ENCODE results near the gene NUP214. TPM values are rescaled to one million over a fixed set of nuclear protein-coding genes. Genes with fewer than 3 reads are reported as not detected.

The NUP214 gene
- total and polyA plus RNA-seq, 2 of the 4 experiments (the other 2 are of a cell fraction) = 7.9 to 13.4 TPM

- H4K20me1 ChIP-seq (ENCODE audit: insufficient read depth, low read length) = no peaks in the 10 kb centered on the region
- ChIA-PET CTCF (no interaction called here), POLR2A (ENCODE audit: unreplicated experiment) (no interaction called here)
- no peak overlapping the region; a peak in 1 of 4 replicates for H4K8ac ChIP-seq (ENCODE audit: low read depth in 2 of 2, low read length in 2 of 2)
- intact Hi-C loops (cut with micrococcal nuclease) = no loop called here
- no peak overlapping the region for H4K5ac ChIP-seq (ENCODE audit: low read depth, low read length)
- no peak overlapping the region for H3K23ac ChIP-seq (ENCODE audit: low read depth, low read length)
- no peak overlapping the region for H3K4me3 ChIP-seq (ENCODE audit: insufficient read depth, low read depth, low read length)
- H3K4me1 ChIP-seq (ENCODE audit: control insufficient read depth, insufficient read depth, low read length) = peaks cover 10% of the 10 kb centered on the region
- no peak overlapping the region for H3K9ac ChIP-seq (ENCODE audit: low read depth, low read length)
- dilution Hi-C loops (cut with HindIII; ENCODE audit: low sequenced_read_pairs, unreplicated experiment) = no loop called here
- no peak for DNase-seq
- H3K18ac ChIP-seq (ENCODE audit: low read depth, low read length) = no peak overlapping the region
- no peak for ATAC-seq (ENCODE audit: low read depth)
- in situ Hi-C loops (cut with MboI; ENCODE audit: low sequenced_read_pairs) = no loop called here
- H3K56ac ChIP-seq (ENCODE audit: extremely low read depth, insufficient read depth, low read length) = no peak overlapping the region
- H3K4ac ChIP-seq (ENCODE audit: low read depth, low read length) = peak overlapping the region; percentile 64
- WGBS, 2 experiments (ENCODE audit: extremely low coverage in 2 of 2, insufficient read length in 1 of 2) = 100% methylated on average over 1 of the region's 15 CpGs; no CpG with 5 or more reads in 1 of the 2 experiments
- H3K14ac ChIP-seq (replicated peaks; ENCODE audit: low read depth, low read length) = no peak overlapping the region
- no peaks in the 10 kb centered on the region for H3K36me3 ChIP-seq (ENCODE audit: control insufficient read depth, insufficient read depth, low read length)
- peak overlapping the region; percentile 39 for H2AK5ac ChIP-seq (ENCODE audit: low read depth, low read length)
- 0 out of 4 replicates have a peak, but pooled peaks cover 0 to 2% of the 10 kb centered on the region in 2 experiments for H3K79me1 ChIP-seq (ENCODE audit: low read depth in 1 of 2, low read length in 2 of 2)
- BruUV-seq (replicated peaks) = no TSS peak
- no peaks in the 10 kb centered on the region for H3K9me3 ChIP-seq (ENCODE audit: control insufficient read depth, insufficient read depth, low read length)
- H2BK20ac ChIP-seq (ENCODE audit: low read depth, low read length) = 0 out of 2 replicates have a peak overlapping the region, but pooled peaks have one; percentile 41
- TF ChIP-seq MXI1 (IDR thresholded peaks at IDR 0.05; ENCODE audit: borderline replicate concordance, low read depth, low read length) (no peak), CTCF (conservative IDR thresholded peaks at IDR 0.05; ENCODE audit: low read depth, low read length) (no peak), SMC3 (IDR thresholded peaks at IDR 0.05; ENCODE audit: low read depth, low read length) (no peak), ELK1 (IDR thresholded peaks at IDR 0.05; ENCODE audit: borderline replicate concordance, low read depth, low read length) (no peak), CEBPB (IDR thresholded peaks at IDR 0.05; ENCODE audit: low read depth, low read length) (no peak), POLR2A (IDR thresholded peaks at IDR 0.05; ENCODE audit: low read depth, low read length) (no peak), CHD1 (IDR thresholded peaks at IDR 0.05; ENCODE audit: low read depth, low read length) (no peak), MAFK (IDR thresholded peaks at IDR 0.05; ENCODE audit: low read depth, low read length) (no peak), NFE2L2 (IDR thresholded peaks at IDR 0.05; ENCODE audit: low read depth, low read length) (no peak), RFX5 (IDR thresholded peaks at IDR 0.05; ENCODE audit: low read depth, low read length) (no peak)
- H3K27me3 ChIP-seq (ENCODE audit: control insufficient read depth, insufficient read depth, low read length) = no peaks in the 10 kb centered on the region
- H2AFZ ChIP-seq (replicated peaks; ENCODE audit: low read length, poor library complexity) = no peak overlapping the region
- no peak overlapping the region; the same call in 1 of the 2 replicates for H4K91ac ChIP-seq (ENCODE audit: insufficient read depth, low read depth, low read length)
- no peak overlapping the region for H3K4me2 ChIP-seq (ENCODE audit: low read depth, low read length)
- no peak overlapping the region for H2AK9ac ChIP-seq (replicated peaks; ENCODE audit: low read depth, low read length, poor library complexity)
- no peak overlapping the region for H3K27ac ChIP-seq (ENCODE audit: insufficient read depth, low read length)
- no peak overlapping the region for H2BK15ac ChIP-seq (ENCODE audit: low read depth, low read length)
- no peak overlapping the region for H2BK5ac ChIP-seq (ENCODE audit: low read depth, low read length, poor library complexity, severe bottlenecking)
- H3K9me1 ChIP-seq (ENCODE audit: insufficient read depth, low read length) = peaks cover 6% of the 10 kb centered on the region; the same call in 1 of the 2 replicates
- H2BK120ac ChIP-seq (ENCODE audit: low read depth, low read length) = 0 out of 2 replicates have a peak overlapping the region, but pooled peaks have one; percentile 10
Observed at GRCh38 chr9:131257266-131258025, 132.1 kb downstream of the NUP214 start.
